GM12891 (cell line): Measurements from ENCODE around the gene TCTN2.

Source experiments
- DNase-seq: peaks from one replicate; pipeline ENCODE4 v3.0.0; 2011; ENCODE audit warnings: low spot score; ENCODE audit not compliant: insufficient read length
- FAIRE-seq: peaks from 2 replicates; lab custom pipeline; 2011; peaks lifted over from hg19 to GRCh38; lab: Jason Lieb, UNC
- PAX5 ChIP-seq: IDR thresholded peaks from 2 replicates; pipeline ENCODE4 v1.6.1; 2011; ENCODE audit warnings: low read length, moderate library complexity, mild to moderate bottlenecking; ENCODE audit not compliant: insufficient read depth, severe bottlenecking
- POLR2A ChIP-seq: IDR thresholded peaks from 2 replicates; pipeline ENCODE4 v1.6.1; 2011; ENCODE audit warnings: low read depth, low read length, control low read depth
- POLR2AphosphoS5 ChIP-seq: IDR thresholded peaks from 2 replicates; pipeline ENCODE4 v1.6.1; 2011; ENCODE audit warnings: low read depth, low read length, control low read depth
- POU2F2 ChIP-seq: IDR thresholded peaks from 2 replicates; pipeline ENCODE4 v1.6.1; 2011; ENCODE audit warnings: low read depth, mild to moderate bottlenecking, control low read depth, low read length, moderate library complexity
- SPI1 ChIP-seq: IDR thresholded peaks from 2 replicates; pipeline ENCODE4 v1.6.1; 2011; ENCODE audit warnings: low read depth, low read length, control low read depth
- TAF1 ChIP-seq: IDR thresholded peaks from 2 replicates; pipeline ENCODE4 v1.6.1; 2011; ENCODE audit warnings: low read depth, low read length, control low read depth

Gene TCTN2

GRCh38 chr12:123727878-123728277, 57.0 kb downstream of the TCTN2 start:
- no peak for DNase-seq
- TF ChIP-seq PAX5 (no peak), SPI1 (no peak), POLR2AphosphoS5 (no peak), TAF1 (no peak), POU2F2 (no peak), POLR2A (no peak)
- FAIRE-seq: no peak

GRCh38 chr12:123731596-123731995, 60.7 kb downstream of the TCTN2 start:
- FAIRE-seq: no peak
- TF ChIP-seq POU2F2: no peak
- TF ChIP-seq TAF1: no peak
- no peak for TF ChIP-seq POLR2AphosphoS5
- TF ChIP-seq SPI1: no peak
- TF ChIP-seq PAX5: no peak
- no peak for TF ChIP-seq POLR2A

DNA sequence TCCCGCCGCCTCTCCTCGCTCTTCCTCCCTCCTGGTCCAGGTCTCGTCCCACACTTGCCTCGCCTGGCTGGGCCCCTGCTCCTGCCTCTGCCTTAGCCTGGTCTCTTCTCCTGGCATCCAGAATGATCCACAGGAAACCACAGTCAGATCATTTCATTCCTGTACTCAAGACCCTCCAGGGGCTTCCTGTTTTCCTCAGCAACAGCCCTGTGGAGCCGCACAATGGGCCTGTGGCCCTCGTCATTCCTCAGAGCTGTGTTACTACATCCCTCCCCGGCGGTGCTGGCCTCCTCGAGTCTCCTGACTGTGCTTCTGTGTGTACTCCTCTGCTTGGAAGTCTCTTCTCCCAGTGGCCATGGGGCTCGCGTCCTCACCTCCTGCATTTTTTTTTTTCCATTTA, 61.3 kb downstream of the TCTN2 start:
- DNase-seq (no peak), FAIRE-seq (no peak)
- TF ChIP-seq SPI1 (no peak), POU2F2 (no peak), POLR2A (no peak), POLR2AphosphoS5 (no peak), TAF1 (no peak), PAX5 (no peak)

More at GRCh38 chr12:123731596-123731995, 60.7 kb downstream of the TCTN2 start:
- DNase-seq: no peak

DNA sequence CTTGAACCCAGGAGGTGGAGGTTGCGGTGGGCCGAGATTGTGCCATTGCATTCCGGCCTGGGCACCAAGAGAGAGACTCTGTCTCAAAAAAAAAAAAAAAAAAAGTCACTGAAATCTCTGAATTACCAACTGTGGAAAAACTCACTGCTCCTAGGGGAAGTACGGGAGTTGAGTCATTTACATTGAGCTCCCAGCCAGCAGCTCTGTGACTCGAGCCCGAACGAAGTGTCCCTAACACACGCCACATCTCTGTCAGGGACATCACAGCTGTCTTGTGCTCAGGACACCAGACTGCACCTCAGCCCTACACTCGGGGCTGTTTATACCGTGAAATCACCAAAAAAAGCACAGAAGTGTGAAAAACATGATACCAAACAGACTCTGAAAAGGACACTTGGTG, 62.3 kb downstream of the TCTN2 start:
- TF ChIP-seq TAF1 (no peak), POLR2AphosphoS5 (no peak), POLR2A (no peak), POU2F2 (no peak), SPI1 (no peak), PAX5 (no peak)
- no peak for DNase-seq
- FAIRE-seq: no peak

GRCh38 chr12:123734268-123734667, 63.4 kb downstream of the TCTN2 start:
- FAIRE-seq: no peak
- TF ChIP-seq PAX5 (no peak), SPI1 (no peak), POU2F2 (no peak), TAF1 (no peak), POLR2A (no peak), POLR2AphosphoS5 (no peak)
- DNase-seq: no peak

DNA sequence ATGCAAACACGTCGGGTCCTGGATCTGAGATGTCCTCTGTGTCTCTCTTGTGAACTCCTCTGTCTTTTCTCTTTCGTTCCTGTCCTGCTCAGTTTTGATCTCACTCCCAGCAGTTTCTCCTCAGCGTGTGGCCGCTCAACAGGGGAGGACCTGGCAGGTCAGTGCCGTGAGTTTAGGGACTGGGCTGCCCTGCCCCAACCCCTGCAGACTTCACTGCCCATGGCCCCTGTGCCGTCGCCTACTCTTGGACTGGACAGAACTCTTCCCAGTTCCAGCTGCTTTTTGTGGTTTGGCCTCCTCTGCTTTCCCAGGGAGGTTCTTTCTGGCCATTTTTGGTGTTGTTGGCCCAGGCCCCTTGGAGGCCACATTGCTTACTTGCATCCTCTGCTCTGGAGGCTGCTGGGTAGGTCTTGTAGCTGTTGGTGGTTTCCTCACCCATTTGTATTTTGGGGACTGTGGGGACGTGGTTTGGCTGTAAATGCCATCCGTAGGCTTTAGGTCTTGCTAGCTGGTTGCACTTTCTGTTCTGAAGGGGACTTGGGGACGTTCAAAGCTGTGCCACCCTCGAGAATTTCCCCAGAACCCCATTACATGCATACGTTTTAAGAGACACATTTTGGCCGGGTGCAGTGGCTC, 71.1 kb downstream of the TCTN2 start:
- peak; percentile 31 for FAIRE-seq

DNA sequence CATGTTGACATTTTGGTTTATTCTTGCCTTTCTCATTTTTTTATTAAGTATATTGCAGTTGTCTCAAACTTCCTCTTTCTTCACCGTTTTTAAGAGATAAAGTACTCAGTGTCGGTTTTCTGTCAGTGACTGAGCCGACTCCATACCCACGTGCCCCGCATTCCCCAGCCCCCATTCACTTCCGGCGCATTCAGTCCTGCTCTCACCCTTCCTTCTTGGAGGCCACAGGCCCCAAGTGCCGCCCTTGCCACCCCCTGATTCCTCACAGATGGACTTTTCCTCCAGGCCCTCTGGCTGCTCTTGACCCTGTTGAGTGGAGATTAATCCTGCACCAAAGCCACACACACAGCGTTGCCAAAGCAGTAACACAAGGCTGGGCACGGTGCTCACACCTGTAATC, 72.1 kb downstream of the TCTN2 start:
- DNase-seq: peak; percentile 20
- FAIRE-seq: no peak
- TF ChIP-seq POU2F2 (no peak), TAF1 (no peak)

More for the DNA sequence above, 71.1 kb downstream of the TCTN2 start:
- TF ChIP-seq POLR2AphosphoS5 (no peak), POU2F2 (no peak), PAX5 (no peak), POLR2A (no peak), TAF1 (no peak), SPI1 (no peak)
- DNase-seq: no peak

- DNase-seq (no peak), FAIRE-seq (no peak)
- TF ChIP-seq TAF1 (no peak), POU2F2 (no peak), SPI1 (no peak), POLR2AphosphoS5 (no peak), POLR2A (no peak), PAX5 (no peak)
Measured at GRCh38 chr12:123744836-123745235, 73.9 kb downstream of the TCTN2 start.

DNA sequence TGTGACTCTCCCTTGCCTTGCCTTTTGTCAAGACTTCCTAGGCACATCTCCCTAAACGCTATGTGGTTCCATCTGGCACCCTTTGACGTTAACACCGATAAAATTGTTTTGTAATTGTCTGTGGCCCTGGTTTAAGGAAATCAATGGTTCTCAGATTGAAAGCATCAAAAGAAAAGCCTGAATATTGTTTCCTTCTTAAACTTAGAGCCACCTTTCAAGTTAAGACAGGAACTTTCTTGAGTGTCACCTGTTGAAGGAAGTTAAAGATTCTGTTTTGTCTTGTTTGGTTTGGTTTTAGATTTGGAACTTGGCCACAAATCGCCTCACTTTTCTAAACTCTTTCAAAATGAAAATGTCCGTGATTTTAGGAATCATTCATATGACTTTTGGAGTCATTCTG, 76.4 kb downstream of the TCTN2 start:
- TF ChIP-seq POU2F2 (no peak), POLR2A (no peak)
- FAIRE-seq: no peak

DNA sequence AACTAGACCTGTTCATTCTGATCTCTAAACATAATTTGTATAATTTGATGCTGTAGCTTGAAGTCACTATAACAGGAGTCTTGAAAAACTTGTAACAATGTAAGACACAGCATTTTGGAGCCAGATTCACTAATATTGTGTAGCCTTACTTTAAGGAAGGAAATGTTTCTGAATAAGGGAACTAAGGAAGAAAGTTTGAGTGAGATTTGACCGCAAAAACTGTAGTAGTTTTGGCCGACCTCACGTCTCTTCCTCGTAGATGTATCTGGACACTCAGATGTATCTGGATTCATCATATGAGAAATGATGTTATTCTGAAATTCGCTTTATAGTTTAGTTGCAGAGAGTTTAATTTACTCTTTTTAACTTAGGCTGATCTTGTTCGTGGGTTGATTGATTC, 77.2 kb downstream of the TCTN2 start:
- DNase-seq: no peak
- TF ChIP-seq POLR2A (no peak), POU2F2 (no peak), POLR2AphosphoS5 (no peak), SPI1 (no peak), PAX5 (no peak), TAF1 (no peak)
- no peak for FAIRE-seq

More for the DNA sequence above, 76.4 kb downstream of the TCTN2 start:
- no peak for DNase-seq

GRCh38 chr12:123748661-123749060, 77.7 kb downstream of the TCTN2 start:
- FAIRE-seq (no peak), DNase-seq (no peak)
- TF ChIP-seq SPI1: no peak
- TF ChIP-seq PAX5: no peak
- no peak for TF ChIP-seq TAF1
- no peak for TF ChIP-seq POLR2A
- no peak for TF ChIP-seq POLR2AphosphoS5
- TF ChIP-seq POU2F2: no peak
